Measurements from ENCODE around the gene MAP2K5.

The MAP2K5 gene

DNA sequence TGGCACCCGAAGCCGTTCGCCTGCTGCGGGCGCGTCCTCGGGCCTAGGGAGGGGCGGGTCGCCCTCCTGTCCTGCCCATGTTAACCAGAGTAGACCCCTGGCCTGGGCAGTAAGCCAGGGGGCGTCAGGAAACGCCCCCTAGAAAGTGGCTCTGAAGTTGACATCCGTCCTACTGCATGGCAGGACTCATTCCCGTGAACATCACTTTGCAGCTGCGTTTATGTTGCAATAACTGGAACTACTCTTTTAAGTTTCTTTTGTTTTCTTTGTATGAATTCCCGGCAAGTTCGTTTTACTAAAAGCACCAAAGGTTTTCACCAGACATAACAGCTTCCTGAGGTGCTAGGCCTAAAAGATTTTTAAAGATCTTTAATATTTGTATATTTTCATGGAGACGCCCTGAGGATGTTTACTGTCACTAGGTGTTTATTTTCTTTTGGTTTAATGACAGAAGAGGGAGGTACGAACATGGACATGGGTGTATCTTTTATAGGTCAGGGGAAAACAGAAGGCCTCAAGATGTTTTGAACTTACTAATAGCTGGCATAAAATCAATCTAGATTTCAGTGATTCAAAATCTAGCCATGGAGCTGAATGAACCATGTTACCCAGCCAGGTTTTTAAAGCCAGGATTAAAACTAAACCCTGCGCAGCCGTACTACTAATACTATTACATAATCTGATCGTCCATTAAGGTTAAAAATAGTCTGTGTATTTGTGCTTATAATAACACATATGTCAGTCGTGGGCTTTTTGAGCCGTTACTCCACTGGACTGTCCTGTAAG lies 20.5 kb upstream of the MAP2K5 start:
- DNase-seq: no peak

DNA sequence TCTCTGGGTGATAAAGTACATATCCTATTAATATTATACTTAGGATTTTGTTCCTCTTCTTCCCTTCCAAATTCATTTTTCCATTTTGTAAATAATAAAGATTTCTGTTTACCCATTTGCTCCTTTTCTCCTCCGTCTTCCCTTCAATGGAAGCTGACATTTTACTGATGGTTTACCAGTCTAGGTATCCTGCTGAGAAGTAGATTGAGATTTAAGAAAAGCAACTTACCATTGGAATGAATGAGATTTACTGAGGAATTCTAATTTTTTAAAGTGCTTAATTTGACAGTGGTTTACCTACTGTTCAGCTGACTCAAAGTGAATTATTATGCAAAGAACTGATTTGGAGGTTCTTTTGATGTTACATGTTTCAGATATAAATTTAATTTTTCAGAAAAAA lies 19.2 kb upstream of the MAP2K5 start:
- no peak for DNase-seq

DNA sequence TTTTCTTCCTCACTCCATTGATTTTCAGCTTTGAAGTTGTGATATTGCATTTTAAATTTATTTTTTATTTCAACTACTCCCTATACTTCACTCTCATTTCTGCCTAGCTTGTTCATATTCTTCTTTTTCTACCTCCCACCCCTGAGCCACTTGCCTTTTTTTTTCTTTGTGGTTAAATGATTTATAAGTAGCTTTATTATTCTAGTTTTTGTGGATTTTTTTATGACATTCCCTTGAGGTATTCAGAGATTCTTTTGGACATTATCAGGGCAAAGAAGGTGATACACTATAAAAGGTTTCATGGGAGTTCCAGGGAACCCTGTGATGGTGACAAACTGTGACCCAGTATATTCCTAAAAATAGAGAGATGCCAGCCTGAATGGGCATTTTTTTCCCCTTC lies 18.3 kb upstream of the MAP2K5 start:
- no peak for DNase-seq

- no peak for DNase-seq
These were observed 14.0 kb upstream of the MAP2K5 start for GRCh38 chr15:67528513-67528912.

- DNase-seq: no peak
These were observed 11.1 kb upstream of the MAP2K5 start for GRCh38 chr15:67531379-67531914.

DNA sequence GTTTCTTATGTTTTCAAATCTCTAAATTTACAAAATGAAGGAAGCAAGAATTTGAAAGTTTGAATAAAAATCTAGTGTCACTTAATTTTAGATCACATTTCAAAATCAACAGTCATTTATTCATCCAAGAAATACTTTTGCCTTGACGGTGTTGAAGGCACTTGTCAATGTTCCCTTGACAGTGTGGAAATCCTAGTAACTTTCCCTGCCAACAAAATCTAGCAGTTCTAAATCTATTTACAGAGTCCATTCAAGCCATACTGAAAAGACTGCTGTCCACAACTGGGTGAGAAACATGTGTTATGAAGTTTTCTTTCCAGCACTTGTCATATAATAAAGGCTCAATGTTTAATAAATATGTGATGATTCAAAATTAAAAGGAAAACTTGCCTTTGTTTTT lies 8.6 kb upstream of the MAP2K5 start:
- no peak for DNase-seq

DNA sequence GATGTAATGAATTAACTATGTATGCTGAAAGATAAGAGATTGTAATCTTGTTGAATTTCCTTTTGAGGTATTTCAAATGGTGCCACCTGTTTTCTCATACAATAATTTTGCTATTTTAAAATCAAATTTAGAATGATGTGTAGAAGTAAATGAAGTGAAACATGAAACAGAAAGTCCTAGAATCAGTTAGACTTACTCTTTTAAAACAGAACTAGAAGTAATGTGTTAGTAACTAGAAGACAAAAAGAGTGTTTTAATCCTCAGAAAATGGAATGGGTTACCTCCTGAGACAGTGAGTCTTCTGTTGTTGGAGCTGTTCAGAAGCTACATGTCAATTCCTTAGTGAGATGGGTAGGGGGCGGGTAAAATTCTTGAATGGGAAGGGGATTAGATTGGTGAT lies 8.1 kb upstream of the MAP2K5 start:
- no peak for DNase-seq

DNA sequence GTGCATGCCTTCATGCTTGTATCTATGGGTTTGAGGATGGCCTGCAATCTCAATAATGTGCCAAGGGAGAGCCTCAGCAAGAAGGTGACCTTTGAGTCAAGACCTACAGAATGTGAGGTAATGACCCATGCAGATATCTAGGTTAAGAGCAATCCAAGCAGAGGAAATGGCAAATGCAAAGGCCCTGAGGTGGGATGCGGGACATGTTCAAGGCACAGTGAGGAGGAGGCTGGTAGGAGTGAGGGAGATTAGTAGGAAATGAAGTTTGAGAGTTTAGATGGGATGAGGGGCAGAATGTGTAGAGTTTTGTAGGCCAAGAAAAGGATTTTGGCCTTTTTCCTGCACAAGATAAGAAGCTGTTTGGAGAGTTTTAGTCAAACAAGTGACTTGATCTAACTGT lies 4.7 kb upstream of the MAP2K5 start:
- DNase-seq: no peak

- DNase-seq: no peak
These were observed 830 bp downstream of the MAP2K5 start for GRCh38 chr15:67543348-67543718.

DNA sequence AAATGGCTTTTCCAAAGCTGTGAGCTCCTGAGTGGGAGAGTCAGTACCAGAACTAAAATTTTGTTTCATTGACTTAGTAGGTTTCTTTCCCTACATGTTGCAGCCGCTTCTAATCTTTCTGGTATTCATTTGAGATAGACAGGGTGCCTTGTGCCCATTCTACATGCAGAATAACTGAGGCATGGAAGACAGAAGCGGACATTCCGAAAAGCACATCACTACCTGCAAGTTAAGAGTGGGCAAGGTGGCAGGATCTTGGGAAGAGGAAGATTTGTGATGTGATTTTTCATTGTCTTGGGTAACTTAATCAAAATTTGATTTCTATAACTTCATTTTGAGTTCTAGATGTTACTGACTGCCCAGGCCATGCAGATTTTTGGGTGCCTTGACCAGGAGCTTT lies 2.0 kb downstream of the MAP2K5 start:
- DNase-seq: no peak

DNA sequence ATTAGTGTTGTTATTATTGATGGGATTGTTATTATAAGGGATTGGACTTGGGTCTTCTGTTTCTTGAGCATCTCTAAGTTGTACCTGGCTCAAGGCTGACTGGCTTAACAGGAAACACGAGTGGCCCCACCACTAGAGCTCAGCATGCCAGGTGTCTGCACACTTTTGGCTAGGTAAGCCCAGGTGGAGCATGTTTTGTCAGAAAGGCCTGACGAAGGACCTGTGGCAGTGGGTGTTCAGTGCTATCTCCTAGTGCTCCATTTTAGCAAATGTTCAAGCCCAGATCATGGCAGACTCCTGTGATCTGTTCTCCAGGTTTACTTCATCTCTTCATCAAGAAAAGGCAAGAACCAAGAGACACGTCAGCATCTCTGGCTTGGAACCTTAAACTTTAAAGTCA lies 3.4 kb downstream of the MAP2K5 start:
- no peak for DNase-seq

GRCh38 chr15:67547064-67547463 lies 4.6 kb downstream of the MAP2K5 start:
- DNase-seq: no peak

DNA sequence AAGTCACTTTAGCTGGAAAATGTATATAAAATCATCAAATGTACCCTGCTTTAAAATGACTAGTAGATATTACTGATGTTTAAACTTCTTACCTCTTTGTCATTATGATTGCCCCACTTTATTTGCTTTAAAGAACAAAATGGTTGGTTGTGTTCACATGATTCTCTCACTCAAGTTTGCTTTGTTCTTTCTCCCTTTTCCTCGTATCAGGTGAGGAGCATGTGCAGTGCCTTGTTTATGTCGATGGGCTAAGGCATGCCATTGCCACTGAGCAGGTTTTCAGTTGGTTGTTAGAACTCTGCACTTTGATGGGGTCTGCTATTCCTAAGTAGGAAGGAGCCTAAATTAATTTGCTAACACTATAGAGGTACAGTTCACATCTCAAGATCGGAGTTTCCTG lies 5.3 kb downstream of the MAP2K5 start:
- DNase-seq: no peak

- no peak for DNase-seq
These were observed 5.8 kb downstream of the MAP2K5 start for GRCh38 chr15:67548236-67548852.

DNA sequence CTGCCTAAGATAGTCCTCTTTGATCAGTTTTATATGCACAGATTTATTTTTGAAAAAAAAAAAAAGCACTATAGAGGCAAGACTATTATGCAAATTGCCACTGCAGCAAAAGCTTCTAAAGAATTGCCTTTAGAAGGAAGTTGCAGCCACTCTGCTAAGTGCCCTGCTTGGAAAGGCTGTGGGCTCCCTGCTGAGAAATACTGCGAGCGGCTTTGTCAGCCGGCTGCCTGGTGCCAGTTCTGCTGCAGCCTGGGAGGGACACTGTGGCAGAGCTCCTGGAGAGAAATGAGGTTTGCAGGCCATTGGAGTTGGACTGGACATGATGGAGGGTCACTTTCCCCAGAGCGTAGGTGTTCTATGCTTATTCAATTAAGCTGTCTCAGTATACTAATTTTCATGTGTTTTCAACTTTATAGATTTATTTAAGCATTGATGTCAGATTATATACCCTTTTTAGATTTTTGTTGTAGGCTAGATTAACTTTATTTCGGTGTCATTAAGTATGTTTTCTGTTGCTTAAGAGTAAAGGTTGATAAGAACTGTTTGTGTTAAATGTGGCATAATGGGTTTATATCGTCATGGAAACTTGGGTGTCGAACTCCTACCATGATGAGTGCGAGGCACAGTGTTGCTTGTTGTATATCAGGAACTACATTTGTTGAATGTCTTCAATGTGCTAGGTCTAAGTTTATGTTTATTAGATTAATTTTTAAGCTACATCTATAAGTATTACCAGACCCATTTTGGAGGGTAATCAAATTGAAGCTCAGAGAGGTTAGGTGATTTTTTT lies 6.6 kb downstream of the MAP2K5 start:
- DNase-seq: peak; percentile 19

DNA sequence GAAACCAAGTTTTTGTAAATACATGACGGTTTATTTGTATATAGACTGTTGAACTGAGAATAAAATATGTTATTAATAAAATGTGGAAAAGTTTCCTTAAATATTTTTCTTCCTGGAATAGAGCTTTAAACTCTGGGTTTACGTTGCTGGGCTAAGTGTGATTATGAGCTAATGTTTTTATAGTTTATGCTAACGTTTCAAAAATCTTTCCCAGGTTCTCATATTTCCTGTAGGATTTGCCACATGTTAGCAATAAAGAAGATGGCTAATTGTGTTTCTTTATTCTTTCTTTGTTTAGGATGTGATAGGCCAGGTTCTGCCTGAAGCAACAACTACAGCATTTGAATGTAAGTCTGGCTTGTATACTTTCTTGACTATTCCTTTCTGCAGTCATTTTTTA lies 7.2 kb downstream of the MAP2K5 start:
- no peak for DNase-seq

DNA sequence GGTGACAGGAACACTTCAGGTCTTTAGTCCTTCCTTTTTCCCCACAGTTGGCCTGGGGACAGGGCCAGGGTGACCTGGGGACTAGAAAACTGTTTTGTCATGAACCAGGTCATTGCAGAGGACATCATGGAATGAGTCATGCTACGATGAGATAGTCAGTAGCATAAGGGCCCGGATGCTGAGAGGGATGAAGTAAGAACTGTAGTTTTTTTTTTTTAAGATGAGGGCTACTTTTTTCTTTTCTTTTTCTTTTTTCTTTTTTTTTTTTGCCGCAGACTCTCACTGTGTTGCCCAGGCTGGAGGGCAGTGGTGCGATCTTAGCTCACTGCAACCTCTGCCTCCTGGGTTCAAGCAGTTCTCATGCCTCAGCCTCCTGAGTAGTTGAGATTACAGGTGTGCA lies 8.0 kb downstream of the MAP2K5 start:
- no peak for DNase-seq

GRCh38 chr15:67551207-67551743 lies 8.8 kb downstream of the MAP2K5 start:
- DNase-seq: no peak

DNA sequence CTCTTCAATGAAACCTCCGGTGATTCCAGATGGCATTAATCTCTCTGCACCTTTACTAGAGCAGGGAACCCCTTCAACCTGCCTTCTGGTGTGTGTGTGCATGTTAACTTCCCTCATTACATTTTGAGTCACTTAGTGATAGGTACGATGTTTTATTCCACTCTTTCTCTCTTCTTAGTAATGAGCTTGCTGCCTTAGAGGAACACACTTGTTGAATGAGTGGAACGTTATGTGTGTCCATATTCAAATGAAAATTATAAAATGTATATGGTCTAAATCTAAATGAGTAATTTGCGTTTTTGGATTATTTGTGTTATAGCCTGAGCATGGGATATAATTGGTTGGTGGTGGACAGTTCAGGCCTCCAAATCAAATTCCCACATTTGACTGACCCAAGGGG lies 12.1 kb downstream of the MAP2K5 start:
- DNase-seq: no peak

- DNase-seq: no peak
These were observed 14.6 kb downstream of the MAP2K5 start for GRCh38 chr15:67556976-67557570.

DNA sequence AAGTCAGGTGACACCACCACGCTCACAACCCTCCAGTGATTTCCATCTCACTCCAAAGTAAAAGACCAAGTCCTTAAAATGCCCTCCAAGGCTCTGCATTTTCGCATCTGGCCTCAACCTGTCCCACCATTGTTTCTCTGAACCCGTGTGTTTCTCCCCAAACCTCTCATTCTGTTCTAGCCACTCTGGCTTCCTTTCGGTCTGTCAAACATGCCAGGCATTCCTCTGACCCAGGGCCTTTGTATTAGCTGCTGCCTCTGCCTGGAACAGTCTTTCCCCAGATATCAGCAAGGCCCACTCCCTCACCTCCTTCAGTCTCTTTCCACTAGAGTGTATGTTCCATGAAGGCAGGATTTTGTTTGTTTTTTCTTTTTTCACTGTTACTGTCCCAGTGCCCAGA lies 16.0 kb downstream of the MAP2K5 start:
- DNase-seq: no peak

- no peak for DNase-seq
These were observed 16.7 kb downstream of the MAP2K5 start for GRCh38 chr15:67559158-67559557.

DNA sequence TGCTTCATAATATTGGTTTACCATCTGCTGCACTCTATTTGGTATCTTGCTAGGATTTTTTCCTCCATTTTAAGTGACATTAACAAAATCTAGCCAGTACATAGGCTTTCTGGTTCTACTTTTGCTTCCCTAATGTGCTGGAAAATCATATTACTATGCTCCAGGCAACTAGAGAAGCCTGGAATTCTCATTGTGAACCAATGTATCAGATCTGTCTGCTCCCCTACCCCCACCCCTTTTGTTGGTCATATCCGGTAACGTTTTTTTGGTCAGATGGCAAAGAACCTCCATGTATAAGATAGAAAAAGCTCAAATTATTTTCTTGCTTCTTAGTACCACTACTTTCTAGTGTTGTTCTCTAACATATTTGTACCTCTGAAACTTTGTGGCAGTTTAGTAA lies 17.1 kb downstream of the MAP2K5 start:
- DNase-seq: no peak
